ENCODE results near the gene CCDC185.

Gene CCDC185

GRCh38 chr1:223349241-223349640, 44.0 kb upstream of the CCDC185 start:
- no peak for TF ChIP-seq CTCF (IDR thresholded peaks at IDR 0.05)

GRCh38 chr1:223350361-223350908, 42.8 kb upstream of the CCDC185 start:
- TF ChIP-seq CTCF (IDR thresholded peaks at IDR 0.05), result no peak

- no peak for TF ChIP-seq CTCF (IDR thresholded peaks at IDR 0.05)
These were observed 40.3 kb upstream of the CCDC185 start for GRCh38 chr1:223352944-223353343.

GRCh38 chr1:223353939-223354338, 39.3 kb upstream of the CCDC185 start:
- no peak for TF ChIP-seq CTCF (IDR thresholded peaks at IDR 0.05)

GRCh38 chr1:223355699-223356098, 37.5 kb upstream of the CCDC185 start:
- no peak for TF ChIP-seq CTCF (IDR thresholded peaks at IDR 0.05)

- no peak for TF ChIP-seq CTCF (IDR thresholded peaks at IDR 0.05)
These were observed 34.4 kb upstream of the CCDC185 start for GRCh38 chr1:223358826-223359225.

- no peak for TF ChIP-seq CTCF (IDR thresholded peaks at IDR 0.05)
These were observed 30.0 kb upstream of the CCDC185 start for GRCh38 chr1:223363057-223363855.
